Peyer's patch (tissue), 4 donors: Measurements from ENCODE around the gene PLA2G6. TPM values are rescaled to one million over a fixed set of nuclear protein-coding genes. Genes with fewer than 3 reads are reported as not detected.

Source experiments
- DNase-seq, 3 donors: peaks; one replicate each; pipeline ENCODE4 v3.0.0-alpha.2; 2017 to 2019
- H3K27ac ChIP-seq, 4 donors: fragments of 200-600 bp; sonication (generic); one replicate each; pipeline ENCODE4 v1.5.1; 2016 to 2019
- H3K27me3 ChIP-seq, 2 donors: fragments of 200-600 bp; sonication (generic); one replicate each; pipeline ENCODE4 v1.5.1; 2019
- H3K36me3 ChIP-seq, 3 donors: fragments of 200-600 bp; sonication (generic); one replicate each; pipeline ENCODE4 v1.5.1; 2016 to 2019
- H3K4me1 ChIP-seq, 4 donors: fragments of 200-600 bp; sonication (generic); one replicate each; pipeline ENCODE4 v1.5.1; 2016 to 2019
- H3K4me3 ChIP-seq, 4 donors: fragments of 200-600 bp; sonication (generic); 1 replicate in 3 of 4; 2 replicates in 1 of 4; pipeline ENCODE4 v1.5.1; 2016 to 2019; ENCODE audit warnings: mild to moderate bottlenecking in 1 of 4
- H3K9me3 ChIP-seq, 4 donors: fragments of 200-600 bp; sonication (generic); one replicate each; pipeline ENCODE4 v1.5.1; 2016 to 2019; ENCODE audit warnings: mild to moderate bottlenecking in 1 of 4
- CTCF ChIP-seq, 6 experiments: fragments of 450-650 bp in 4 of 6; fragments of 200-600 bp in 2 of 6; sonication (generic) in 1 of 6; IDR thresholded peaks; one replicate each; pipeline ENCODE4 v1.5.1; 2017 to 2019; ENCODE audit warnings: antibody characterized with exemption in 6 of 6, mild to moderate bottlenecking in 3 of 6, moderate library complexity in 1 of 6
- POLR2A ChIP-seq, 2 donors: fragments of 450-650 bp; IDR thresholded peaks; one replicate each; pipeline ENCODE4 v1.5.1; 2017; ENCODE audit warnings: antibody characterized with exemption in 2 of 2, mild to moderate bottlenecking in 2 of 2, moderate library complexity in 2 of 2
- total RNA-seq, 4 donors: library from RNA; depleted of rRNA; stranded (reverse); fragments of >200 nt; gene quantifications; one replicate each; pipeline ENCODE4 v1.1.0, GENCODE V29; 2016

Gene PLA2G6
- total RNA-seq, 4 donors from 2014 or later = 19.3 to 102 (median 60.6) TPM

- H3K9me3 ChIP-seq = no peaks in the 10 kb centered on the region
- H3K4me3 ChIP-seq = no peak overlapping the region
- TF ChIP-seq CTCF (IDR thresholded peaks at IDR 0.05) (no peak), POLR2A (IDR thresholded peaks at IDR 0.05) (no peak)
- H3K27ac ChIP-seq = peak overlapping the region; percentile 6 to 71 (median 46)
- peaks cover 0 to 22% (median 0%) of the 10 kb centered on the region in 4 donors for H3K4me1 ChIP-seq
- H3K27me3 ChIP-seq = no peaks in the 10 kb centered on the region
- DNase-seq = no peak
- H3K36me3 ChIP-seq = peaks cover 0 to 71% (median 0%) of the 10 kb centered on the region in 3 donors
Observed at GRCh38 chr22:38228326-38228872, 46.8 kb upstream of the PLA2G6 start.

GRCh38 chr22:38226853-38227649, 45.4 kb upstream of the PLA2G6 start:
- H3K4me1 ChIP-seq = peaks cover 0 to 22% (median 0%) of the 10 kb centered on the region in 4 donors
- no peak overlapping the region for H3K27ac ChIP-seq
- H3K4me3 ChIP-seq = no peak overlapping the region
- peaks cover 0 to 68% (median 0%) of the 10 kb centered on the region in 3 donors for H3K36me3 ChIP-seq
- no peaks in the 10 kb centered on the region for H3K27me3 ChIP-seq
- DNase-seq = no peak
- no peaks in the 10 kb centered on the region for H3K9me3 ChIP-seq
- TF ChIP-seq POLR2A (IDR thresholded peaks at IDR 0.05) (no peak), CTCF (IDR thresholded peaks at IDR 0.05) (no peak)

- no peak overlapping the region for H3K27ac ChIP-seq
- no peak overlapping the region for H3K4me3 ChIP-seq
- DNase-seq = no peak
- peaks cover 4 to 17% (median 5%) of the 10 kb centered on the region in 4 donors for H3K4me1 ChIP-seq
- peaks cover 0 to 64% (median 0%) of the 10 kb centered on the region in 3 donors for H3K36me3 ChIP-seq
- H3K27me3 ChIP-seq = no peaks in the 10 kb centered on the region
- no peaks in the 10 kb centered on the region for H3K9me3 ChIP-seq
- TF ChIP-seq CTCF (IDR thresholded peaks at IDR 0.05) = no peak
Observed at GRCh38 chr22:38223289-38223960, 41.8 kb upstream of the PLA2G6 start.

GRCh38 chr22:38222797-38223119, 41.1 kb upstream of the PLA2G6 start:
- H3K36me3 ChIP-seq = peaks cover 0 to 58% (median 0%) of the 10 kb centered on the region in 3 donors
- no peak for TF ChIP-seq POLR2A (IDR thresholded peaks at IDR 0.05)
- TF ChIP-seq CTCF (IDR thresholded peaks at IDR 0.05) = no peak
- H3K27me3 ChIP-seq = no peaks in the 10 kb centered on the region
- no peak overlapping the region for H3K27ac ChIP-seq
- no peak overlapping the region for H3K4me3 ChIP-seq
- no peak for DNase-seq
- peaks cover 4 to 22% (median 5%) of the 10 kb centered on the region in 4 donors for H3K4me1 ChIP-seq
- no peaks in the 10 kb centered on the region for H3K9me3 ChIP-seq

GRCh38 chr22:38221908-38222796, 40.5 kb upstream of the PLA2G6 start:
- no peak for TF ChIP-seq POLR2A (IDR thresholded peaks at IDR 0.05)
- TF ChIP-seq CTCF (IDR thresholded peaks at IDR 0.05) = no peak
- no peak overlapping the region for H3K27ac ChIP-seq
- no peaks in the 10 kb centered on the region for H3K9me3 ChIP-seq
- H3K4me3 ChIP-seq = no peak overlapping the region
- no peak for DNase-seq
- H3K4me1 ChIP-seq = peaks cover 4 to 22% (median 5%) of the 10 kb centered on the region in 4 donors
- H3K36me3 ChIP-seq = peaks cover 0 to 52% (median 0%) of the 10 kb centered on the region in 3 donors
- H3K27me3 ChIP-seq = no peaks in the 10 kb centered on the region
